Aorta (tissue), 5 donors: Measurements from ENCODE around the gene NLGN1. TPM values are rescaled to one million over a fixed set of nuclear protein-coding genes. Genes with fewer than 3 reads are reported as not detected.

Source experiments
- ATAC-seq: fragments of 200-7000 bp; cut with Tn5 transposase; one replicate; pipeline ENCODE4 v1.9.1; 2022; ENCODE audit warnings: moderate library complexity; ENCODE audit not compliant: low FRiP score
- DNase-seq, 2 donors: peaks; one replicate each; pipeline ENCODE4 v3.0.0-alpha.2; 2020
- H3K27ac ChIP-seq, 2 donors: one replicate each; pipeline ENCODE4 v1.5.1; 2013; ENCODE audit warnings: low read length in 2 of 2, mild to moderate bottlenecking in 2 of 2, moderate library complexity in 2 of 2, control low read depth in 1 of 2, inconsistent platforms in 1 of 2, low read depth in 1 of 2
- H3K27me3 ChIP-seq, 2 donors: one replicate each; pipeline ENCODE4 v1.6.1; 2013; ENCODE audit warnings: control low read depth in 1 of 2, low read length in 1 of 2, mild to moderate bottlenecking in 1 of 2, moderate library complexity in 1 of 2; ENCODE audit not compliant: insufficient read depth in 2 of 2, control insufficient read depth in 1 of 2
- H3K36me3 ChIP-seq, 2 donors: one replicate each; pipeline ENCODE4 v1.6.1; 2013; ENCODE audit warnings: control low read depth in 1 of 2, low read length in 1 of 2, mild to moderate bottlenecking in 1 of 2; ENCODE audit not compliant: insufficient read depth in 2 of 2, control insufficient read depth in 1 of 2
- H3K4me1 ChIP-seq, 2 donors: one replicate each; pipeline ENCODE4 v1.6.1; 2013; ENCODE audit warnings: low read length in 2 of 2, control low read depth in 1 of 2, mild to moderate bottlenecking in 1 of 2, moderate library complexity in 1 of 2; ENCODE audit not compliant: insufficient read depth in 2 of 2, control insufficient read depth in 1 of 2
- H3K4me3 ChIP-seq, 2 donors: one replicate each; pipeline ENCODE4 v1.5.1; 2013; ENCODE audit warnings: low read length in 2 of 2, control low read depth in 1 of 2, mild to moderate bottlenecking in 1 of 2
- H3K9me3 ChIP-seq: one replicate; pipeline ENCODE4 v1.6.1; 2013; ENCODE audit warnings: mild to moderate bottlenecking, low read length; ENCODE audit not compliant: control insufficient read depth
- WGBS, 2 donors: extraction: QIAGEN DNeasy Blood & Tissue Kit; methylation state at CpG; one replicate each; pipeline ENCODE4 v1.1.7; 2013; 5-methylcytosine and 5-hydroxymethylcytosine counted together
- intact Hi-C, 2 donors: fragments of 100-400 bp; cut with DNase I; formaldehyde crosslinking; loops; one replicate each; pipeline versions ENCODE4 v1.14.2 to v1.15.0; 2022
- polyA plus RNA-seq, 2 donors: library from polyadenylated mRNA; stranded (reverse); fragments of 200-250 nt; gene quantifications; one replicate each; pipeline ENCODE4 v1.2.3, GENCODE V29; 2013
- total RNA-seq, 2 donors: library from RNA; stranded (reverse); fragmentation: NEBNext Ultra II Directional; extraction: Animal tissue kit (Norgen Biotek cat#: 25700); gene quantifications; one replicate each; pipeline ENCODE4 v1.2.1, GENCODE V29; 2021
- donor health status: healthy with polysubstance abuse.
- donor health status: Bipolar disorder and iron deficiency.
- donor health status: DM: no; HTN: no; CAD: no.
- donor health status: DM: no; HTN: no; CAD: no.
- donor health status: DM: yes; HTN: yes; CAD: no.

The NLGN1 gene
- total and polyA plus RNA-seq, 4 donors = 0.50 to 20.0 (median 8.6) TPM

- ATAC-seq = no peak
- no peak overlapping the region for H3K4me3 ChIP-seq
- no peak overlapping the region for H3K27ac ChIP-seq
- no peaks in the 10 kb centered on the region for H3K36me3 ChIP-seq
- intact Hi-C loops = no loop called here
- no peaks in the 10 kb centered on the region for H3K27me3 ChIP-seq
- H3K9me3 ChIP-seq = no peaks in the 10 kb centered on the region
- 93 to 98% methylated on average over 5 of the region's 5 CpGs for WGBS, 2 donors
- DNase-seq = no peak
- H3K4me1 ChIP-seq = no peaks in the 10 kb centered on the region
Measured at GRCh38 chr3:174101244-174101643, 703.7 kb downstream of the NLGN1 start.

GRCh38 chr3:174102274-174102673 is 704.7 kb downstream of the NLGN1 start:
- no peak for DNase-seq
- no peak for ATAC-seq
- H3K4me3 ChIP-seq = no peak overlapping the region
- H3K9me3 ChIP-seq = no peaks in the 10 kb centered on the region
- H3K4me1 ChIP-seq = no peaks in the 10 kb centered on the region
- intact Hi-C loops = no loop called here
- 85 to 93% methylated on average over 7 of the region's 7 CpGs for WGBS, 2 donors
- H3K27ac ChIP-seq = no peak overlapping the region
- H3K27me3 ChIP-seq = no peaks in the 10 kb centered on the region
- H3K36me3 ChIP-seq = no peaks in the 10 kb centered on the region

- no peak overlapping the region for H3K4me3 ChIP-seq
- H3K9me3 ChIP-seq = no peaks in the 10 kb centered on the region
- H3K27me3 ChIP-seq = no peaks in the 10 kb centered on the region
- no peaks in the 10 kb centered on the region for H3K4me1 ChIP-seq
- H3K36me3 ChIP-seq = no peaks in the 10 kb centered on the region
- WGBS, 2 donors = 83 to 91% methylated on average over 3 of the region's 3 CpGs
- DNase-seq (no peak), ATAC-seq (no peak)
- intact Hi-C loops = no loop called here
- no peak overlapping the region for H3K27ac ChIP-seq
Measured at GRCh38 chr3:174102866-174103265, 705.3 kb downstream of the NLGN1 start.

- intact Hi-C loops = no loop called here
- no peaks in the 10 kb centered on the region for H3K36me3 ChIP-seq
- no peak for ATAC-seq
- H3K27ac ChIP-seq = no peak overlapping the region
- DNase-seq = no peak
- H3K9me3 ChIP-seq = peaks cover 1% of the 10 kb centered on the region
- H3K27me3 ChIP-seq = no peaks in the 10 kb centered on the region
- no peak overlapping the region for H3K4me3 ChIP-seq
- no peaks in the 10 kb centered on the region for H3K4me1 ChIP-seq
- 91 to 92% methylated on average over 3 of the region's 3 CpGs for WGBS, 2 donors
Measured at GRCh38 chr3:174110761-174111160, 713.2 kb downstream of the NLGN1 start.

- 91 to 92% methylated on average over 2 of the region's 2 CpGs for WGBS, 2 donors
- Histone ChIP-seq H3K4me1 (no peaks in the 10 kb centered on the region), H3K27ac (no peak overlapping the region), H3K4me3 (no peak overlapping the region), H3K9me3 (peaks cover 1% of the 10 kb centered on the region), H3K27me3 (no peaks in the 10 kb centered on the region), H3K36me3 (no peaks in the 10 kb centered on the region)
- intact Hi-C loops = no loop called here
- no peak for ATAC-seq
- DNase-seq = no peak
Measured at GRCh38 chr3:174111776-174112175, 714.2 kb downstream of the NLGN1 start.

- H3K27ac ChIP-seq = no peak overlapping the region
- ATAC-seq = no peak
- intact Hi-C loops = no loop called here
- no peak overlapping the region for H3K4me3 ChIP-seq
- no peaks in the 10 kb centered on the region for H3K27me3 ChIP-seq
- H3K4me1 ChIP-seq = no peaks in the 10 kb centered on the region
- no peak for DNase-seq
- 94 to 97% methylated on average over 4 of the region's 4 CpGs for WGBS, 2 donors
- H3K9me3 ChIP-seq = peaks cover 1% of the 10 kb centered on the region
- no peaks in the 10 kb centered on the region for H3K36me3 ChIP-seq
Measured at GRCh38 chr3:174116421-174116820, 718.9 kb downstream of the NLGN1 start.

GRCh38 chr3:174120997-174121396 is 723.5 kb downstream of the NLGN1 start:
- intact Hi-C loops = no loop called here
- H3K4me3 ChIP-seq = no peak overlapping the region
- ATAC-seq (no peak), DNase-seq (no peak)
- H3K9me3 ChIP-seq = no peaks in the 10 kb centered on the region
- no peak overlapping the region for H3K27ac ChIP-seq
- no peaks in the 10 kb centered on the region for H3K27me3 ChIP-seq
- no peaks in the 10 kb centered on the region for H3K36me3 ChIP-seq
- no peaks in the 10 kb centered on the region for H3K4me1 ChIP-seq

GRCh38 chr3:174122411-174122810 is 724.9 kb downstream of the NLGN1 start:
- Histone ChIP-seq H3K27me3 (no peaks in the 10 kb centered on the region), H3K4me3 (no peak overlapping the region), H3K9me3 (no peaks in the 10 kb centered on the region), H3K27ac (no peak overlapping the region), H3K36me3 (no peaks in the 10 kb centered on the region), H3K4me1 (peaks cover 0 to 2% of the 10 kb centered on the region in 2 donors)
- DNase-seq = no peak
- intact Hi-C loops = no loop called here
- no peak for ATAC-seq
- WGBS, 2 donors = 95 to 96% methylated on average over 2 of the region's 2 CpGs

- ATAC-seq = no peak
Measured at GRCh38 chr3:174125267-174125824, 727.8 kb downstream of the NLGN1 start.

More at GRCh38 chr3:174125267-174125824, 727.8 kb downstream of the NLGN1 start:
- 51 to 60% methylated on average over 2 of the region's 2 CpGs for WGBS, 2 donors
- Histone ChIP-seq H3K4me3 (no peak overlapping the region), H3K4me1 (peaks cover 0 to 7% of the 10 kb centered on the region in 2 donors), H3K9me3 (no peaks in the 10 kb centered on the region), H3K27ac (no peak overlapping the region), H3K36me3 (no peaks in the 10 kb centered on the region), H3K27me3 (no peaks in the 10 kb centered on the region)
- intact Hi-C loops = no loop called here
- no peak for DNase-seq
